Measurements from ENCODE around the gene SORCS2.

The SORCS2 gene

DNA sequence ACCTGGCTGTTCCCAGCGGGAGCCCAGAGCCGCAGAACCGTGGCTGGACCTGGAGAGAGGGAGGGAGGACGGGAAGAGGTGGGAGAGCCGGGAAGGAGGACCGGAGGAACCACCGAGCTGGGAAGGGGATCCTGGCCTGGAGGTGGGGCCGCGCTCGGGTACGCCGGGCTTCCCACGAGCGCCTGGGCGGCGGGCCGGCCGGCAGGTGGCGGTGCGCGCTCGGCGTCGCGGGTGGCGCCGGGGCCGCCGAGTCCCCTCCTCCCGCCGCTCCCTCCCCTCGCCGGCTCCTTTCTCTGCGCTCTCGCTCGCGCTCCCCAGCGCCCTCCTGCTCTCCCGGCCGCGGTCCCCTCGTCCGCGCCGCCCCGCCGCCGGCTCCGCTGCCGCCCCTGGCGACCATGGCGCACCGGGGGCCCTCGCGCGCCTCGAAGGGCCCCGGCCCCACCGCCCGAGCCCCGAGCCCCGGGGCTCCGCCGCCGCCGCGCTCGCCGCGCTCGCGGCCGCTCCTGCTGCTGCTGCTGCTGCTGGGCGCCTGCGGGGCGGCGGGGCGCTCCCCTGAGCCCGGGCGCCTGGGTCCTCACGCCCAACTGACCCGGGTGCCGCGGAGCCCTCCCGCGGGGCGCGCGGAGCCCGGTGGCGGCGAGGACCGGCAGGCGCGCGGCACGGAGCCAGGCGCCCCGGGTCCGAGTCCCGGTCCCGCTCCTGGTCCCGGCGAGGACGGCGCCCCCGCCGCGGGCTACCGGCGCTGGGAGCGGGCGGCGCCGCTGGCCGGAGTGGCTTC, at the start of gene SORCS2:
SORCS2 (plus strand) TSS at position 287 of the 778 bp plus-strand sequence.
- DNase-seq (ENCODE audit: low spot score) = peak; percentile 74

DNA sequence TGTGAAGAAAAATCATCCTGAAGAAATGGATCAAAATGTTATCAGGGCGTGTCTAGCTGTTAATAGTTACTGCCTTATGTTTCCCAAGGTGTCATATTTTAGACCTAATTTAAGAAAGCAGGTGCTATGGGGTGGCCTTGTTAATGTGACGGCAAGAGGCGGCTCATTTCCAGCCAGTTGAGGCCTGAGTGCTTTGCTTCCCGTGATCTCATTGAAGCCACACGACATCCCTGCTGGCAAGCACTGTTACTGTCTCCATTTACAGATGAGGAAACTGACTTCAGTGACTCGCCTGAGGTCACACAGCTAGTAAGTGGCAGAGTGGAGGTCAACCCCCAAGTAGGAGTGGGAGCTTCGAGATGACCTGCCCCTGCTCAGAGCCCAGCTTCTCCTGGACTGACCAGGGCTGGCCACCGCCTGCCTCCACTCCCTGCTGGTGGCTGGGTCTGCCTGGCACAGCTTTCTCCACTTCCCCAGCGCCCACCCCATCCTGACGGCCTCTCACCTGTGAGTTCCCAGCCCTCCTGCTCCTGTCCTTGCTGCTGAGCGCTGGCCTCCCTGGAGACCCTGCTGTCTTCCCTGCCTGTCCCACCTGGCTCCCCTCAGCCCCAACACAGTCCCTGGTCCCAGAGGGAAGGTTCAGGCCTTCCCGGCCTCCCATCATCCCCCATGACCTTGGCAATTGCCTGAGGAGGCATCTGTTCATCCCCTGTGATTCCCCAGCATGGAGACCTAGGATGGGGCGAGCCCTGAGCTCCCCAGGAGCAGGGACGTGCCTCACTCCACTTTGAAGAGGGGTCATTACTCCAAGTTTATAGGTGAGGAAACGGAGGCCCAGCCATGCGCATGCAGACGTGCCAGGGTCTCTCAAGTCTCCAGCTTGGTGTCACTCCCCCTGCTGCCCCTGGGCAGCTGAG, 47.7 kb upstream of the SORCS2 start:
- DNase-seq (ENCODE audit: low spot score) = no peak

DNA sequence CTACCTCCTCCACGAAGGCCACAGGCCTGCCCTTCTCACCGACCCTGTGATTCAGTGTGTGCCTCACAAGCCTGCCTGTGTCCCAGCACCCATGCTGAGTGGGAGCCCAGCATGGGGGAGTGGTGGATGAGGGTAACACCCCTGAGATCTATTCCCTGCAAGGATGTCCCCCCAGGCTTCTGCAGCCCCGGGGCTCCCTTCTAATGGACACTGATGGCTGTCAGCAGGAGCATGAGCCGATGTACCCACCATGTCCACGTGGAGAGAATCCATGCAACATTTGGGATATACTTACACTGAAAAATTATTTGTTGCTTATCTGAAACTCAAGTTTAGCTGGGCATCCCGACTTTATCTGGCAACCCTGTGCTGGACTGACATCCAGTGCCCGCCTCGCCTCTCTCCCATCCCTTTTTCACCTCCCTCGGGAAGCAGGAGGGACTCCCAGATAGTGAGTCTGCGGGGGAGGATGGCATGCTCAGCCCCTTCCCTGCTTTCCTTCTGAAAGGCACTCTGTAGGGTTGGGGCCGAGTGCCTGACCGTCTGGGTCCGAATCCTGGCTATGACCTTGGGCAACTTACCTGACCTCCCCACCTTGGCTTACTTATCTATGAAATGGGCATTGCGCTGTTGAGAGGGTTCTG, 46.9 kb upstream of the SORCS2 start:
- no peak for DNase-seq (ENCODE audit: low spot score)

DNA sequence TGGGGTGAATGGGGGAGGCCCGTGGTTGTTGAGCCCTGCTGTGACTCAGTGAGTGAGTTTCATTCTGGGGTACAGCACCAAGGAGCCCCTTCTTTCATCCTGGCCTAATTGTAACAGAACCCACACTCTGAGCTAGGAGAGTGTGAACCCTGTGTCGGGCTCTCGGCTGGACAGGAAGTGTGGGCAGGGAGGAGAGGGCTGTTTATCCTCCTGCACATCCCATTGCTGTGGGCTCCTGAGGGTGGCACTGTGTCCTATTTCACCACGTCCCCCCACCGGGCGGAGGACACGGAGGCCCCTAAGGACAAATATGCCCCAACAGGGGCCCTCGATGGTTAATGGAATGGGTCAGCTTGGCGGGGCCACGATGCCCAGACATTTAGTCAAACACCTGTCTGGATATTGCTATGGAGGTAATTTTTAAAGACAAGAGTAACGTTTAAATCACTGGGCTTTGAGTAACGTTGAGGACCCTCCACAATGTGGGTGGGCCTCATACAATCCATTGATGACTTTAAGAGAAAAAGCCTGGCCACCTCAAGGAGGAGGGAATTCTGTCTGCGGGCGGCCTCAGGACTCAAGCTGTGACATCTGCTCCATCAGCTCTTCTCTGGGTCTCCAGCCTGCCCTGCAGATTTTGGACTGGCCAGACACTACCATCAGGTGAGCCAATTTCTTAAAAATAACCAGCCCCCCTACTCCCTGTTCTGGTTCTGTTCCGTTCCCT, 46.1 kb upstream of the SORCS2 start:
- no peak for DNase-seq (ENCODE audit: low spot score)

DNA sequence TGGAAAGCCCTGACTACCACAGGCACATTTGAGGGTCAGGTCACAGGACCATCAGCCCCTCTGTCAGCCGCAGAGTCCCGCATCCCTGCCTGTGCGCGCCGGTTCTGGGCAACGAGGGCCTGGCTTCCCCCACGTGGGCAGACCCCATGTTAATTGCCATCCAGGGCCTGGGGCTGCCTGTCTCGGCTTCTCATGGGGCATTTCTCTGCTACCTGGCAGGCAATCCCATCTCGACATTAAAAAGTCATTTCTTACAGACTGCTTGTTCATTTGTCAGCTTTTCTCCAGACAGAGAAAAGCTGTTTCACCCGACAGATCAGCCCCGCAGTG, 45.6 kb upstream of the SORCS2 start:
- DNase-seq (ENCODE audit: low spot score) = no peak

DNA sequence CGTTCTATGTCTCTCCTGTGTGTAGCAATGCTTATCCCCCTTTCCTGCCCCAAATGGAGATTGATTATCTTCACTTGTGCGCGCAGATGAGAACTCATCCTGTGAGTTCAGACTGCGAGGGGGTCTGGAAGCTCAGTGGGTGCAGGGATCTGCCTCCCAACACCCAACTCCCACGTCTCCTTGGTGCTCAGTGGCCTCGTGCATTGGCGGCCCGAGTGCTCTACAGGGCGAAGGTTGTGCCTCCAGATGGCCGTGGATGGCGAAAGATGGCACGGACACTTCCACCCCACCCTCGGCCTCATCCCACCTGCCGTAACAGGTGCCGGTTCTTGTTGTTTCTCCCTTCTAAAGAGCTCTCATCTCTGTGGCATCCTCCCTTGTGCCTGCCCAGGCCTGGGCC, 45.1 kb upstream of the SORCS2 start:
- DNase-seq (ENCODE audit: low spot score) = no peak

DNA sequence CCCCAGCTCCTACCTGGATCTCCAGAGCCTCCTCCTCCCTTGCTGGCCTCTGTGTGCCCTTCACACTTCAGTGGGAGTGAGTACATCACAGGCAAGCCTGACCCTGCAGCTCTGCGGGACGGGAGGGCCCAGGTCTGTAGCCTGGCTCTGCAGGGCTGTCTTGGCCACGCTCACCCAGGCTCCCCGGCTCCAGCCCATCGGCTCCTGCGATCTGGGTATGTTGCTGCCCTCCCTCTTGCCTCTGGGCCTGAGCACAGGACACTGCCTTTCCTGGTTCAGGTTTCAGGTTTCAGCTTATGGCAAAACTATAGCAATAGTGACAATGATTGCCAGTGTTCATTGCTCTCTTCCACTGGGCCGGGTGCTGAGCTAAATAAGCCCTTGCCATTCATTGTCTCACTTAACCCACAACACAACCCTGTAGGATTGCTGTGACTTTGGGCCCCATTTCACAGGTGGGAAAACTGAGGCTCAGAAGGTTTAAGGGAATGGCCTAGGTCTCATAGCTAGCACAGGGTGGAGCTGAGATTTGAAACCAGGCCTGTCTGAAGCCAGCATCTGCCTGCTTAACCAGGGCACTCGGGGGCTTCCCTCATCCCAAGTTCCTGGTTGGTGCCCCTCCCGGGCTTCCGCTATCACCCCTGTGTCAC, 44.6 kb upstream of the SORCS2 start:
- DNase-seq (ENCODE audit: low spot score) = no peak

DNA sequence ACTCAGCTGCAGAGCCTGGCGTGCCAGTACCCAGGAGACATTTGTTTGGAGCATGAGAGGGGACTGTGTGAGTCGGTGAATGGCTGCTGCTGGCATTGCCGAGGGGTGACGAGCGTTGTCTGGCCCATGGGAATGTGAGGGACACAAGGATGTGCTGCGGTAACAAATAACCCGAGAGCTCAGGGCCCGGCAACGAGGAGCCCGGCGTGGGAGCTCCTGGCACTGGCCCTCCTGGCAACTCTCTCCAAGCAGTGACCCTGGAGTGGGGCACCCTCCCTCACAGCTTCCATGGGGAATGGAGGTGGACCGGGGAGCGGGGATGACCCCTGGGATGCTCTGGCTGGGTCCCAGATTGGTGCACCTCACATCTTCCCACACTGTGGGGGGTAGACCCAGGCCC, 44.0 kb upstream of the SORCS2 start:
- no peak for DNase-seq (ENCODE audit: low spot score)

DNA sequence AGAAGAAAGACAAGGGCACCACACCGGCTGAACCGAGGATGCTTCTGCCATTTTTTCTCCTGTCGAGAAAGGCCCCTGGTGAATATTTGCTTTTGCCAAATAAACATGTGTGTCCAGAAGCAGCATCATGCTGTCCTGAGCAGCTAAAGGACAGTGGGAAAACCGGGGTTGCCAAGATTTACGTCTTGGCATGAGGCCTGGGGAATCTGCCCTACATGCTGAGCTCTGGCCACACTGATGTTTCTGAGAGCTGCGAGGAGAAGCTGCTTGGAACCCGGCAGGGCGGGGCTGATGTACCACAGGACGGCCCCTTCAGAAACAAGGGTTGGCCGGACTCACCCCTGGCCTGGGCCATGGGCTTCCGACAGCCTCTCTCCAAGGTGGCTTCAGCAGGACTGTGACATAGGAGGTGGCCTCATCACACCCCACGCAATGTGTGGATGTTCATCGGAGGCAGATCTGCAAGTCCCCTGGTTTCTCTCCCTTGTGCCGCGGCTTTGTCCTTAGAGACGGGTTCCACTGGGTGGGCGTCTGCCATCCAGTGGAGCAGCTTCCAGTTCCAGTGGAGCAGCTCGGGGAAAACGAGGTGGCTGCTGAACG, 42.2 kb upstream of the SORCS2 start:
- DNase-seq (ENCODE audit: low spot score) = no peak

DNA sequence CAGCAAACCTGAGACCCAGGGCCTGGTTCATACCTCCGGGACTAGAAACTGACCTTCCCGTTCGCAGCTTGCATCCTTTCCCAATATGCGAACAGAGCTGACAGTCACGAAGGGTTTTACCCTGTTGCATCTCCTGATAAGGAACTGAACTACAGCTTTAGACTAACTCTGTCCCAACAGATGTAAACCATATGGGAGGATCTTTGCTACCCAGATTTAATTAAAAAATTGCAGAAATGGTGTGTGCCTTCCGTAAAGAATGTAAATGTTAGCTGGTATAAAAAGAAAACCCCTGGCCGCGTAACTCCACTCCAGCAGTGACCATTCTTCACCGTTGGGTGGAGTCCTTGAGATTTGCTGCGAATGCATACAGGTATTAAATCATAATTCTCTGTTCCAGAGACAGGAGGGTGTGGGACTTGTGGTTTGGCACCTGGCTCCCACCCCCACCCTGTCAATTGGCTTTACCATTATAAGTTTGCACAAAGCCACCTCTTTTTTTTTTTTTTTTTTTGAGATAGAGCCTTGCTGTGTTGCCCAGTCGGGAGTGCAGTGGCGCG, 40.6 kb upstream of the SORCS2 start:
- no peak for DNase-seq (ENCODE audit: low spot score)

DNA sequence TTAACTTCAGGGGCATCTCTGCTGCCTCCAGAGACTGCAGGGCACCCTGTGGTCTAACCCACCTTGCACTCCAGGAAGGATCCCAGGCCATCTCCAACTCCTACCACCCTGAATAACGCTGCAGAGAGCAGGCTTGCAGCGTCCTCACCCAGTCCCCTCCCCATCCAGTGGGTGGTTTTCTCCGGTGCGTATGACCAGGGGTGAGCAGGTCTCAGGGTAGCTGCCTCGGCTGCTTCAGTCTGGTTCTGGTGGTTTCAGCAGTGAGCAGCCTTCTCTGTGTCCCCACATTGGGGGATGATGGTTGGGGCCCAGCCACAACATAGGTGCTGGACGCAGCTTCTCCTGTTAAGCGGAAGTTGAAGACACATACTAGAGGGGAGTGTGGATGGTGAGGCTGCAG, 38.6 kb upstream of the SORCS2 start:
- no peak for DNase-seq (ENCODE audit: low spot score)

DNA sequence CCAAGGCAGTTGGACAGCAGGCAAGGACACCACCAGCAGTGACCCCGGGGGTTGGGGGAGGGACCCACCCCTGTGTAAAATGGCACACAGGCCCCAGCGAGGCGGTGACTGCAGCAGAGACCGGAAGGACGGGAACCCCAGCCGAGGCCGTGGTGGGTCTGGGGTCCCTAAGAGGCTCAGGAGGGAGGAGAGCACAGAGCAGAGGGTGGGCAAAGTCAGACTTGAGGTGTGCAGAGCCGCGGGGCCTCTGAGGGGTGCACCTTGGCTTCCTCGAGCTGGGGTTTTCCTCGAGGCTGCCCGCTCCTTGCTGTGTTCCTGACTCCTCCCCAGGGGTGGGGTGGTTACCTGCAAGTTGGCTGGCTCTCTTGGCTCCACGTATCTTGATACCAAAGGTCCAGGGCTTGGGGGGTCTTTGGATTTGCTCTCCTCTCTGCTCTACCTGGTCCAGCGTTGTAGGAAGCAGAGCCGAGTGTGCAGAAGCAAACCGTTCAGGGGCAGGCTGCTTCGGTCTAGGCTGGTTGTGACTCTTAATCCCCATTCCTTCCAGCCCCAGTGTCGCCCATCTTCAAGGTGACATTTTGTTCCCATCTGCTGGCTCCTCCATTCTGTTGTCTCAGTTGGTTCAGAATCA, 37.9 kb upstream of the SORCS2 start:
- no peak for DNase-seq (ENCODE audit: low spot score)

DNA sequence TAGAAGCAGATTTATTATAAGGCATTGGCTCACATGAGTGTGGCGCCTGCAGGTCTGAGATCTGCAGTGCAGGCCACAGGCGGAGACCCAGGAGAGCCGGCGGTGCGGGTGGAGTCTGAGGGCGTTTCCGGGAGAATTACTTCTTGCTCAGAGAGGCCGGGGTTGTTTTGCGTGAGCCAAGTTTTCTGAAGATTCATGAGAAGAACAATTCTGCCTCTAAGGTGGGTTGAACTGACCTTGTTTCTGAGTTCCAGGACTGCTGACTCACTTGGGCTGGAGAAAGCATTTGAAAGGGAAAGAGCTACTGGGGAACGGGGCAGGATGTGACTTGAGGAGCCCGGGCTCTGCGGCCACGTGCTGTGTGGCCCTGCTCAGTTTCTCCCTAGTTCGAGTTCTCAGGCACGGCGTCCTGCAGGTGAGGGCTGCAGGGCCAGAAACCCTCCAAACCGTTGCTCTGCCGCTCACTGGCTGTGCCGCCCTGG, 36.7 kb upstream of the SORCS2 start:
- DNase-seq (ENCODE audit: low spot score) = no peak

DNA sequence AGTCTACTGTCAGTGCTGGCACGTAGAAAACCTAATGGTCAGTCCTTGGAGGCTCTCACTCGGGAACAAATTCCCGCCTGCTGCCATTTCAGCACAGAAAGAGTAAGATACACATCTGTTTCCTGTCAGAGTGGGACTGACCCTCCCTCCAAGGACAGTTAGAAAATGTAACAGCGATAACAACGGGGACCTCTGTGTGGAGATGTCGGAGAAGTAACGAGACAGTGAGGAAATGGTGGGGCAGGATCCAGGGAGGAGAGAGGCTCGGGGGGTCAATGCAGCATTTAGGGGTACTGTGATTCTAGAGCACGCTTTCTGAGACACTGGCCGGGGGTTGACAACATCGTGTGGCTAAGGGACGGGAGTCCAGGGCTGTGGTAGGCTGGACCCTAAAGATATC, 36.0 kb upstream of the SORCS2 start:
- DNase-seq (ENCODE audit: low spot score) = no peak

DNA sequence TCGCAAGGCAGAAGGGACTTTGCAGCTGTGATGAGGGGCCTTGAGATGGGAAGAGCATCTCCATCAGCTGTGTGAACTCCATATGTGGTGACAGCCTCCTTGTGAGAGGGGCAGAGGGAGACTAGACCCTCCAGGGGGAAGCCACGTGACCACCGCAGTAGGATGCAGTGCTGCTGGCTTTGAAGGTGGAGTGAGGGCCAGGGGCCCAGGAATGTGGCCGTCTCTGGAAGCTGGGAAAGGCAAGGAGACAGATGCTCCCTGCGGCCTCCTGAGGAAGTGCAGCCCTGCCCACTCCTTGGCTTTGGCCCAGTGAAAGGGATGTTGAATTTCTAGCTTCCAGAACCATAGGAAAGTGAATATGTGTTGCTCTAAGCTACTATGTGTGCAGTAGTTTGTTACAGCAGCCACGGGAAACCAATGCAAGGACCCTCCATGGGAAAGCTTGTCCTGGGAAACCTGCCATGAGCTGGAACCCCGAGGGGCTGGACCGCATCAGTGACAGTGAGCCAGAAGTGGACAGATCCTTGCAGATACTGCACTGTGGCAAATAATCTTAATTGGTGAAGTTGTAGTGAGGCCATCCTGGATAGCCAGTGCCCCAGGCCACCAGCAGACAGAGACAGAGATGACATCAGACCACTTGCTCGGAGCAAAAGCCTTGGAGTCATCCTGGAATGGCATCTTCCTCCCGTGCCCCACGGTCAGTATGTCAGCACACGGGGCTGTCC, 35.4 kb upstream of the SORCS2 start:
- DNase-seq (ENCODE audit: low spot score) = no peak

DNA sequence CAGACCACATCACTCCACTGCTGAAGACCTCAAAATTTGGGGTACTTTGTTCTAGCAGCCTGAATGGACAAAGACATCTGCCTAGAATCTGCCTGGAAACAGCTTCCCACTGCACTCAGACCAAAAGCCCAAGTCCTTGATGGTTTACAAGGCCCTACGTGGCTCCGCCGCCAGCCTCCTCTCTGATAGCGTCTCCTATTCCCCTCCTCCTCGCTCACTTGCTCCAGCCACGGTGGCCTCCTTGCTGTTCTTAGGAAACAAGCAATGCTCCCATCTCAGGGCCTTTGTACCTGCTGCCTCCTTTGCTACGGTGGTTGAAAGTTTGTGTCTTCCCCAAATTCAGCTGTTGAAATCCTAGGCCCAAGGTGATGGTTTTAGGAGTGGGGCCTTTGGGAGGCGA, 34.7 kb upstream of the SORCS2 start:
- DNase-seq (ENCODE audit: low spot score) = no peak

DNA sequence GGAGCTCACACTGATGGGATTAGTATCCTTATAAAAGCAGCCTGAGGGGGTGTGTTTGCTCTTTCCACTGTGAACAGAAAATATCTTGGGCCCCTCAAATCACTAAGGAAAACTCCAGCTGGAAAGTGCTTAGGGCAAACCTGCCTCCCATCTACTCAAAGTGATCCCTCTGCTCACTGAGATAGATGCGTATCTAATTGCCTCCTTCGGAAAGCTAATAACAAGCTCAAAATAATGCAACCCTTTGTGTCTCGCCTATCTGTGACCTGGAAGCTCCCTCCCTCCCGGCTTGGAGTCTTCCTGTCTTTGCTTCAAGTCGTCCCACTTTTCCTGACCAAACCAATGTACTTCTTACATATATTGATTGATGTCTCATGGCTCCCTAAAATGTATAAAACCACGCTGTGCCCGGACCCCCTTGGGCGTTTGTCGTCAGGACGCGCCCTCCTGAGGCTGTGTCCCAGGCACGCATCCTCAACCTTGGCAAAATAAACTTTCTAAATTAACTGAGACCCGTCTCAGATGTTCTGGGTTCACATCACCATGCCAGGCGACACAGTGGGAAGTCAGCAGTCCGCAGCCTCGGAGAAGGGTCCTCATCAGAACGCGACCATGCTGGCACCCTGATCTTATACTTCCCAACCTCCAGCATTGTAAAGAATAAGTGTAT, 34.1 kb upstream of the SORCS2 start:
- no peak for DNase-seq (ENCODE audit: low spot score)

DNA sequence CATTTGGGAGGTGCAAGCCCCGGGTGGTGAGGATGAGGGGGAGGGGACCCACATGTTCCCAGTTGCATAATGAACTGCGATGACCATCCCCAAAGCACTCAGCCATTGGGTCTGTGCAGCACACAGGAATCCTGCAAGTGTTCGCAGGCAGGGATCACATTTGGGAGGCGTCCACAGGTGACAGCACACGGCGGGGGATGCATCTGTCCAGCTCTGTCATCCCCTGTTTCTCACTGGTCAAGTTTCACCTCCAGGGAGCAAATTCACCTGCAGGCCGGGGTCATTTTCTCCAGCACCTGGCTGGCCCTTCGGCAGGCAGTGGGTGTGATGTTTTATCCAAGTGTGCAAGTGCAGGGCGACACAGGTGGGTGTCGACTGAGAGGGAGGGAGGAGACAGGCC, 33.3 kb upstream of the SORCS2 start:
- DNase-seq (ENCODE audit: low spot score) = no peak

DNA sequence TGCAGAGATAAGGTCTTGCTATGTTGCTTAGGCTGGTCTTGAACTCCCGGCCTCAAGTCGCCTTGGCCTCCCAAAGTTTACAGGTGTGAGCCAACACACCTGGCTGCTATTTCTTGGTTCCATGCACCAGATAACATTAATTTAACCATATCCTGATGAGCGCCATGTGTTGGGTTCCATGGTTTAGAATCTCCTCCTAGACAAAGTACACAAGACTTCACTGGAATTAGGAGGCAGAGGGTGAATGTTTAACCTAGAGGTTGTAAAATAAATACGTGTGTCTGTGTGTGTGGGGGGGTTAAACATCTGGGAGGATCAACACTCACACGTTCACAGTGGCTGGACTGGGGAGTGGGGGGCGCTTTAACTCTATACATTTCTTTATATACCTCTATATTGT, 32.4 kb upstream of the SORCS2 start:
- no peak for DNase-seq (ENCODE audit: low spot score)

Data from germinal center (tissue), 1 donor.